ENCODE measurements around the gene SAXO2. TPM values are rescaled to one million over a fixed set of nuclear protein-coding genes. Genes with fewer than 3 reads are reported as not detected.
"Not testable (repeated sequence)": the region's sequence is repeated elsewhere in the genome, so short reads cannot be mapped to it uniquely, and the experiment has no call there.

Gene SAXO2
- total RNA-seq, 1 donor from 2014 or later: 1.7 TPM

DNA sequence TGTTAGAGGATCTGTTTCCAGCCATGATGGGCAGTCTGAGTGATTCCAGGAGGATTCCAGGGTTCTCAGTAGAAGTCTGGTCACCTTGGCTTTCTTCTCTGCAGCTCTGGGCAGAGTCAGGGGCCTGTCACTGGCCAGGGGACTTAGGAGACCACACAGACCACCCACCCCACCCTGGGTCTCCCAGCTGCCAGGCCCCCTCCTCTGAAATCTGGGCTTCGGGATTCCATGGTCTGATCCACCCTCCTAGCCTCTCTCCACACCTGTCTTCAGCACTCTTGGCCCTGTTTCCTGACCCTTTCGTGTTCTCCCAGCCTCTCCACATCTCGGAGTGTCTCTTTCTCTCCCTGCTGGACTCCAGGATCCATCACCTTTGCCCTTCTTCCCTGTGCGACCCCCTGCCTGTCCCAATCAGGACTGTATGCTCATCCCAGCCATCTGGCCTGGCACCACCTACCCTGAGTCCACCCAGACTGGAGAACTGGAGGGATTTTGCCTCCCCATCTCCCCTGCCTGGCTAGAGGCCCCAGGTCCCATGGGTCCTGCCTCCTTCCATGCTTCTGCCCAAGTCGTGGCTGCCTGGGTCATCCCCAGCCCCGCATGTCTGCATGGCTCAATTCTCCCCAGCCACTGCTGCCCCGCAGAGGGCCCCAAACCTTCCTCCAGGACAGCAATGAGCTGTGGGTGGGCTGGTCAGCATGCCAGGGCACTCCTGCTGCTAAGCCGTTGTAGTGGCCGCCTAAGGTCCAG, 52.3 kb downstream of the SAXO2 start:
- Histone ChIP-seq H3K4me3 (no peak overlapping the region), H3K4me1 (no peaks in the 10 kb centered on the region), H3K27me3 (no peaks in the 10 kb centered on the region), H3K27ac (no peak overlapping the region), H3K36me3 (no peaks in the 10 kb centered on the region), H3K9me3 (no peaks in the 10 kb centered on the region)
- intact Hi-C loops (cut with DNase I): loop anchor here (10.0 kb wide), 1 partner anchor 750 kb away; no protein-coding TSS in a partner anchor
- DNase-seq (peak; percentile 46), ATAC-seq (no peak)
- TF ChIP-seq CTCF (IDR thresholded peaks at IDR 0.05): no peak

DNA sequence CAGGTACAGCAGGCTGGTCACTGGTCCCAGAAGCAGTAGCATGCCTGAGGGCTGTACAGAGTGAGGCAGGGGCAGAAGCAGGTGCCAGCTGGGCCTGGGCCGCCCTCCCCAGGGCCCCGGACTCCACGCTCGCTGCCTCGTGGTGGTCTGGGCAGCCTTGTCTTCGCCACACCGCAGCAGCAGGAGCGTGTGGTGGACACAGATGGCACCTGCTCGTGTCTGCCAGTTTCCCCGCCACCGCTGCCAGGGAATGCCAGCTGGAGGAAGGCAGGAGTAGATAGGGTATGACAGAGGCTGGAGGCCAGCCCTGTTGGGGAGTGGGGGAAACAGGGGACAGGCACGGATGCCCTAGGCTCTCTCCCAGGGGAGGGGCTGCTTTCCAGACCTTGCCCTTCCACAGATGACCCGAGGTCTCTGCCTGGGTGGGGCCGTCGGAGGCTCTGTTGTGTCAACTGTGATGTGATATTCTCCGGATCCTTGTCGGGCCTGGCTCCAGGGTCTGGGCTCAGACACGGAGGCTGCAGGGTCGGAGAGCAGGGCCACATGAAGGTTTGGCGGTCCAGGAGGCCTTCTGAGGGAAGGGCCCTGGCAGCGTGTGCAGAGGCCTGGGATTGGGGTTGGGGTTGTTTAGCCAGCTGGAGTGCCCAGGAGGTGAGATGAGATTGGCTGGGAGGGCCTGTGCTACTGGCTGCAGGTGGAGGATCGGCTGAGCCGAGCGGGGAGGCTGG, 53.1 kb downstream of the SAXO2 start:
- no peaks in the 10 kb centered on the region for H3K4me1 ChIP-seq
- intact Hi-C loops (cut with DNase I): loop anchor here (10.0 kb wide), 1 partner anchor 751 kb away; no protein-coding TSS in a partner anchor
- H3K27me3 ChIP-seq: no peaks in the 10 kb centered on the region
- no peaks in the 10 kb centered on the region for H3K36me3 ChIP-seq
- no peak for ATAC-seq
- no peak overlapping the region for H3K27ac ChIP-seq
- TF ChIP-seq CTCF (IDR thresholded peaks at IDR 0.05): no peak
- no peaks in the 10 kb centered on the region for H3K9me3 ChIP-seq
- no peak overlapping the region for H3K4me3 ChIP-seq
- peak; percentile 35 for DNase-seq

DNA sequence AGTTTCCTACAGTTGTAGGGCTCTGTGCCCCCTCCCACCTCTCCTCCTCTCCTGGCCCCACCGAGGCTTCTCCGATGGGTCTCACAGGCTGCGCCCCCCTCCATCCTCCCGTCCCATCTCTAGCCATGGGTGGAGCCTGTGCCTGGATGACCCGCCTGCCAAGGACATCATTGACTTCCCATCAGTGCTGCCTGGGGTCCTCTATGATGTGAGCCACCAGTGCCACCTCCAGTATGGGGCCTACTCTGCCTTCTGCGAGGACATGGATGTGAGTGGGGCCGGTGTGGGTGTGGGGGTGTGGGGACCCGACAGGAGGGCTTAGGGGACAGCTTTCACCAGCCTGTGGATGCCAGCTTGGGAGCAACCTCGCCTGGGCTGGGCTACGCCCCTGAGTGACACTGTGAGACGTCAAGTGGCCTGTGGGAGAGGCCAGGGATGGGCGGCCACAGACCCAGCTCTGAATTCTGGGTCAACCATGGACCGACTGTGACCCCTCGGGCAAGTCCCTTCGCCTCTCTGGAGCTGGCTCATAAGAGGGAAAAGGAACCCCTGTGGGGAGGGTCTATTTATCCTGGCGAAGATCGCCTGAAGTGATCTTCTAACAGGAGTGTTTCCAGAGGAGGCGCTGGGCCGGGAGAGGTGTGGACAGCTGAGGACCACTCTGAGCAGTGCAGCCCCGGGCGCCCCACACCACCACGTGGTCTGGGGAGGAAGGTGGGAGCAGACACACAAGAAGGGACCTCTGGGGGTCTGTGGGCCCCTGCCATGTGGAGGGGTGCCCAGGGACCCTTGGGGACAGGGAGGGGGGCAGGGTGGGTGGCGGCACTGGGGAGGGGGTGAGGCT, 53.9 kb downstream of the SAXO2 start:
- H3K4me3 ChIP-seq, H3K27me3 ChIP-seq, H3K9me3 ChIP-seq, ATAC-seq, DNase-seq, H3K4me1 ChIP-seq, H3K27ac ChIP-seq, H3K36me3 ChIP-seq: not testable (repeated sequence)
- intact Hi-C loops (cut with DNase I): loop anchor here (10.0 kb wide), 1 partner anchor 752 kb away; no protein-coding TSS in a partner anchor

GRCh38 chr15:82317091-82317489, 54.5 kb downstream of the SAXO2 start:
- Histone ChIP-seq H3K27ac (no peak overlapping the region), H3K27me3 (no peaks in the 10 kb centered on the region), H3K36me3 (no peaks in the 10 kb centered on the region), H3K9me3 (no peaks in the 10 kb centered on the region), H3K4me1 (no peaks in the 10 kb centered on the region), H3K4me3 (no peak overlapping the region)
- no peak for DNase-seq
- intact Hi-C loops (cut with DNase I): loop anchor here (10.0 kb wide), 1 partner anchor 752 kb away; no protein-coding TSS in a partner anchor
- no peak for TF ChIP-seq CTCF (IDR thresholded peaks at IDR 0.05)
- ATAC-seq: no peak

- H3K4me1 ChIP-seq, H3K27me3 ChIP-seq, DNase-seq, H3K4me3 ChIP-seq, H3K27ac ChIP-seq, H3K36me3 ChIP-seq, ATAC-seq, H3K9me3 ChIP-seq: not testable (repeated sequence)
- intact Hi-C loops (cut with DNase I): loop anchor here (10.0 kb wide), 1 partner anchor 753 kb away; no protein-coding TSS in a partner anchor
These were observed 54.9 kb downstream of the SAXO2 start for GRCh38 chr15:82317516-82317915.

- not testable (repeated sequence) for H3K4me1 ChIP-seq, H3K27ac ChIP-seq, H3K36me3 ChIP-seq, ATAC-seq, H3K9me3 ChIP-seq, DNase-seq, H3K27me3 ChIP-seq, H3K4me3 ChIP-seq
- intact Hi-C loops (cut with DNase I): loop anchor here (10.0 kb wide), 1 partner anchor 753 kb away; no protein-coding TSS in a partner anchor
These were observed 55.7 kb downstream of the SAXO2 start for GRCh38 chr15:82318281-82318680.

DNA sequence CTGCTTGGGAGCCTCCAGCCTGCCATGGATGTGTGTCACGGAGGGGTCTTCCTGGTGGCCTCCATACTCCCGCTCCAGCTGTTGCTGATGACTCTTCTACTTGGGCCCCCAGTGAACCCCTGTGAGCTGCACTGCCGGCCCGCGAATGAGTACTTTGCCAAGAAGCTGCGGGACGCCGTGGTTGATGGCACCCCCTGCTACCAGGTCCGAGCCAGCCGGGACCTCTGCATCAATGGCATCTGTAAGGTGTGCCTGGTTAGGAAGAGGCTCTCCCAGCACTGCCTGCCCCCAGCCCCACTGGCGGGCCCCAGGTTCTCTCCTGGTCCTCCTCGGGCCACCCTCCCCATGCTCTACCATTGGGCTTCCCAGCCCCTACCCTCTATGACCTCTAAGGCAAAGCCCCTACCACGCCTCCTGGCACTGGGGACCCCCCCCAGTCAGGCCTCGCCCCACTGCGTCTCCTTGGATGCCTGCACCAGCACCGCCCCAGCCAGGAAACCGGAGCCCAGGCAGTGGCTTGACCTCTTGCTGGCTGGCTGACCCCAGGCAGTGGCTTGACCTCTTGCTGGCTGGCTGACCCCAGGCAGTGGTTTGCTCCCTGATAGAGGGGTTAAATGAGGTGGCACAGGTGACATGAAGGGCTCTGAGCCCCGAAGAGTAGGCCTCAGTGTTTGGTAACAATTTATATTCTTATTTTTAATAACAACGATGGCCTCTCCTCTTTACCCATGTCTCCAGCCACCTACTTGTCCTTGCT, 57.1 kb downstream of the SAXO2 start:
- not testable (repeated sequence) for H3K4me1 ChIP-seq, H3K9me3 ChIP-seq, H3K27me3 ChIP-seq, H3K4me3 ChIP-seq, DNase-seq, H3K36me3 ChIP-seq, ATAC-seq, H3K27ac ChIP-seq
- intact Hi-C loops (cut with DNase I): loop anchor here (10.0 kb wide), 1 partner anchor 755 kb away; no protein-coding TSS in a partner anchor

- H3K27me3 ChIP-seq; H3K27ac ChIP-seq; H3K9me3 ChIP-seq; H3K36me3 ChIP-seq; H3K4me1 ChIP-seq; intact Hi-C loops (cut with DNase I); ATAC-seq; H3K4me3 ChIP-seq: not testable (repeated sequence)
- DNase-seq: peak; percentile 37
These were observed 58.2 kb downstream of the SAXO2 start for GRCh38 chr15:82320861-82321260.

DNA sequence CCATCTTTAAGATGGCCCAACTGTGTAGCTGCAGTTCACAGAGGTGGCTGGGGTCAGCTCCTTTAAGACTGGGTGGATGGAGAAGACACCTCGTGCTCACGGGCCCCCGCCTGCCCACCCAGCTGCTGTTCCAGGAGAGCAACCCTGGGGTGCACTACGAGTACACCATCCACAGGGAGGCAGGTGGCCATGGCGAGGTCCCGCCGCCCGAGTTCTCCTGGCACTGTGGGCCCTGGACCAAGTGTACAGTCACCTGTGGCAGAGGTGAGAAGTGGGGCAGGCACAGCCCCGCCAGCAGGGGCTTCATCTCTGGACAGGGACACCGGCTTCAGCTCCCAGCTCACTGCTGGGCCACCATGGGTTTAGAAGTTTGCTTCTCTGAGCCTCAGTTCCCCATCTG, 59.9 kb downstream of the SAXO2 start:
- H3K27me3 ChIP-seq; H3K4me1 ChIP-seq; ATAC-seq; intact Hi-C loops (cut with DNase I); H3K4me3 ChIP-seq; H3K36me3 ChIP-seq; H3K27ac ChIP-seq; H3K9me3 ChIP-seq: not testable (repeated sequence)
- DNase-seq: peak; percentile 19

DNA sequence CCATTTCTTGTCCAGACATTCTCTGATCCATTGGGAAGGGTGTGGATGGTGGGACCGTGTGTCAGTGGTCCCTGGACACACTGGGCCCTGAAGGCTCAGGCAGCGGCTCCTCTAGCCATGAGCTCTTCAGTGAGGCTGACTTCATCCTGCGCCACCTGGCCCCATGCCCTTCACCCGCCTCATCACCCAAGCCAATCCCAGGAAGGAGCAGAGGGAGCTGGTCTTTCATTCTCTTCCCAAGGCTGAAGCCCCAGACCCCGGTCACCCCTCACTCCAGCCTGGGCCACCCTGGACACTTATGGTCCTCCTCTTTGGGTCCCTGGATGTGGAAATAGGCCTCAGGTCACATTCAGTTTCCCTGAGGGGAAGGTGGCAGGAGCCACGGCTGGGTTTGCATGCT, 62.2 kb downstream of the SAXO2 start:
- peak; percentile 48 for DNase-seq
- H3K4me3 ChIP-seq; H3K36me3 ChIP-seq; H3K27me3 ChIP-seq; ATAC-seq; H3K4me1 ChIP-seq; H3K9me3 ChIP-seq; H3K27ac ChIP-seq; intact Hi-C loops (cut with DNase I): not testable (repeated sequence)

Data from upper lobe of right lung (tissue), 1 donor.